VCaP (cell line): ENCODE measurements around the gene TNNT1.
A peak's percentile ranks its signal among the peaks of the same experiment; 100 is the strongest.

Experiments used
- H3K27ac ChIP-seq: fragments of 450-650 bp; 2 replicates; pipeline ENCODE4 v1.5.1; 2017
- TF ChIP-seq, protein P1 (sequence below): fragments of 450-650 bp; conservative IDR thresholded peaks from 2 replicates; pipeline ENCODE4 v1.5.1; 2017; ENCODE audit warnings: mild to moderate bottlenecking, moderate library complexity

The TNNT1 gene

GRCh38 chr19:55146705-55147273 is 2.2 kb downstream of the TNNT1 start:
- TF ChIP-seq, protein P1, sequence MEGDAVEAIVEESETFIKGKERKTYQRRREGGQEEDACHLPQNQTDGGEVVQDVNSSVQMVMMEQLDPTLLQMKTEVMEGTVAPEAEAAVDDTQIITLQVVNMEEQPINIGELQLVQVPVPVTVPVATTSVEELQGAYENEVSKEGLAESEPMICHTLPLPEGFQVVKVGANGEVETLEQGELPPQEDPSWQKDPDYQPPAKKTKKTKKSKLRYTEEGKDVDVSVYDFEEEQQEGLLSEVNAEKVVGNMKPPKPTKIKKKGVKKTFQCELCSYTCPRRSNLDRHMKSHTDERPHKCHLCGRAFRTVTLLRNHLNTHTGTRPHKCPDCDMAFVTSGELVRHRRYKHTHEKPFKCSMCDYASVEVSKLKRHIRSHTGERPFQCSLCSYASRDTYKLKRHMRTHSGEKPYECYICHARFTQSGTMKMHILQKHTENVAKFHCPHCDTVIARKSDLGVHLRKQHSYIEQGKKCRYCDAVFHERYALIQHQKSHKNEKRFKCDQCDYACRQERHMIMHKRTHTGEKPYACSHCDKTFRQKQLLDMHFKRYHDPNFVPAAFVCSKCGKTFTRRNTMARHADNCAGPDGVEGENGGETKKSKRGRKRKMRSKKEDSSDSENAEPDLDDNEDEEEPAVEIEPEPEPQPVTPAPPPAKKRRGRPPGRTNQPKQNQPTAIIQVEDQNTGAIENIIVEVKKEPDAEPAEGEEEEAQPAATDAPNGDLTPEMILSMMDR = no peak

GRCh38 chr19:55146078-55146704 is 2.8 kb downstream of the TNNT1 start:
- H3K27ac ChIP-seq = peak overlapping the region; percentile 56; the same call in 1 of the 2 replicates
- TF ChIP-seq, protein P1 = peak; percentile 94

More at GRCh38 chr19:55146705-55147273, 2.2 kb downstream of the TNNT1 start:
- peak overlapping the region; percentile 56; the same call in 1 of the 2 replicates for H3K27ac ChIP-seq

GRCh38 chr19:55145232-55145631 is 3.8 kb downstream of the TNNT1 start:
- H3K27ac ChIP-seq = no peak overlapping the region
- TF ChIP-seq, protein P1 = no peak

DNA sequence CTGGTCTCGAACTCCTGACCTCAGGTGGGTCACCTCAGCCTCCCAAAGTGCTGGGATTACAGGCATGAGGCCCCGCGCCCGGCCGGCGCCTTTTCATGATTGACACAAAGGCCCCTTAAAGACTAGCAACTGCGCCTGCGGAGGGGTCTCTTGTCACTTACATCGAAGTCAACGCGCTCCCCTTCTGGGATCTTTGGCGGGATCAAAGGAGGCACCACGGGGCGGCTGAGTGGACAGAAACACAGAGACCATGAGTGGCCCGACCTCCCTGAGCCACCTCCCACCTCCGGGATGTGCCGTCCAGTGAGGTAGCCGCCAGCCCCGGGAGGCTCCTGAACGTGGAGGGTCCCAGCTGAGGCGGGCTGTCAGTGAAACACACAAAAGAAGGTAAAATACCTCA is 7.3 kb downstream of the TNNT1 start:
- TF ChIP-seq, protein P1 = no peak
- no peak overlapping the region for H3K27ac ChIP-seq

DNA sequence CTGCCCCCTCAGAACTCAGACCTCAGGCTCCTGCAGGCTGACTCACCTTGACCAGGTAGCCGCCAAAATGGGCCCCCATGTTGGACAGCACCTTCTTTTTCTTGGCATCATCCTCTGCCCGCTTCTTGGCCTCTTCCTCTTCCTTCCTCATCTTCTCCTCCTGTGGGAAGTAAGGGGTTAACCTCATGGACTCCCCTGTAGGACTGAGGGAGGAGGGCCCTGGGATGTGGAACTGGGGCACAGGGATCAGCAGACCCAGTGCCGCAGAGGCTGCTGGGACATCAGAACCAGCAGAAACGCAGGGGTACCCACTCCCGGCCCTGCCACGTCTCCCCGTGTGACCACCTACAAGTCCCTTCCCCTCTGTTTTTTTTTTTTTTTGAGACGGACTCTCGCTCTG is 11.1 kb downstream of the TNNT1 start:
- TF ChIP-seq, protein P1 = no peak
- H3K27ac ChIP-seq = no peak overlapping the region

DNA sequence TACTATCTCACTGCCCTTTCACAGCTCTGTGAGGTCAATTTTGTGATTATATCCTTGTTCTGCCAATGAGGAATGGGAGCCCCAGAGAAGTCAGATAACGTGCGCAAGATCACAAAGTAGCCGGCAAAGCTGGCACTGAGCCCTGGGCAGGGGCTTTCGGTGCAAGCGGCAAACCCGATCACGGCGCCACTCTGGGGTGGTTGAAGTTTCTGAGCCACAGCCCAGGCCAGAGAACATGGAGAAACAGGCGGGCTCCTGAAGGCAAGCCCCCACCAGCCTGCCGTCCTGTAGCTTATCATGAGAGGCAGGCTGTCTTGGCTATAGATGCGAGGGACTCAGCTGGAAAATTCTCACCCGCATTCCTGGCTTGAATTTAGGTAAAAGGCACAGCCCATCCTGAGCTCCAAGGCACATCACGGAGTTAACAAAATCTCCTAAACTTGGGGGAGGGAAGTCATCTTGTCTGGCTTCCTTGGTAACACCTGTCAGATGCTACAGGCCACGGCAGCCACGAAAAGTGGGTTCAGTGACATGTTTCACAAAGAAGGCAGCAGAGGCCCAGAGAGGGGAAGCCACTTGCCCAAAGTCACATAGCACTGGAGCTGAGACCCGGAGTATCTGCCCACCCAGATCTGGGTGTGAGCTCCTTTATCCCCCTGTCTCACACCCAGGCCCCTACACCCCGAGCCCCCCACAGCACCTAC is 12.5 kb downstream of the TNNT1 start:
- TF ChIP-seq, protein P1 = no peak

DNA sequence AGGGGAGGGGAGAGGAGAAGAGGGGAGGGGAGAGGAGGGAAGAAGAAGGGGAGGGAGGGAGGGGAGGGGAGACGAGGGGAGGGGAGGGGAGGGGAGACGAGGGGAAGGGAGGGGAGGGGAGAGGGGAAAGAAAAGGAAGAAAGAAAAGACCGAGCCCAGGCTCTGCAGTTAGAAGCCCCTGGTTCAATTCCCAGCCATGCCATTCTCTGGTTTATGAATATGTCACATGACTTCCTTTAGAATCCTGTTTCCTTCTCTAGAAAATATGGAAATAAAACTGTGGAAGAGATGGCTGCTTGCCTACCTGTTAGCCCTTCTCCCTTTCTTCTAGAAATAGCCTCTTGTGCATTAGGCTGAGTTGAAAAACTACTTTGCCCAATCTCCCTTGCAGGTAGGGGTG is 14.3 kb downstream of the TNNT1 start:
- H3K27ac ChIP-seq = no peak overlapping the region
- TF ChIP-seq, protein P1 = no peak

More for the DNA sequence above, 12.5 kb downstream of the TNNT1 start:
- no peak overlapping the region for H3K27ac ChIP-seq
